PC-9 (cell line): ENCODE data around the gene STX3.

Source experiments
- CTCF ChIP-seq: fragments of 200-600 bp; sonication (generic); conservative IDR thresholded peaks from 2 replicates; pipeline ENCODE4 v1.6.1; 2017; ENCODE audit warnings: mixed run types, antibody characterized with exemption, mild to moderate bottlenecking, moderate library complexity
- EZH2 ChIP-seq: fragments of 200-600 bp; sonication (generic); IDR thresholded peaks from 2 replicates; pipeline ENCODE4 v1.8.0; 2017; ENCODE audit warnings: antibody characterized with exemption, low read depth

DNA sequence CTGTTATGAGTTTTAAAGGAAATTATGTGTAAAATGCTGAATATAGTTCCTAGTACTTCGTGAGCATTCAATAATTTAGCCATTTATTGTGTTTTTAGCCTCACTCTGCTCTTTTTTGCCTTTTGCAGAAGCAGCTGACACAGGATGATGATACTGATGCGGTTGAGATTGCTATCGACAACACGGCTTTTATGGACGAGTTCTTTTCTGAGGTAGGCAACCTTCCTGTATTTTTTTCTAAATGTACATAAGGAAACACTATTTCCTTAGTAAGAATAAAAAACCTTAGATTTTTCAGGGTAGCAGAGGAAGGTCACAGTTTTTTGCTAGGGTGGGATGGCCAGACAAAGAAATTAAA is 17.9 kb downstream of the STX3 start:
- no peak for TF ChIP-seq CTCF
- TF ChIP-seq EZH2: no peak
